ENCODE measurements around the gene MYL5.
A peak's percentile ranks its signal among the peaks of the same experiment; 100 is the strongest.

Gene MYL5

DNA sequence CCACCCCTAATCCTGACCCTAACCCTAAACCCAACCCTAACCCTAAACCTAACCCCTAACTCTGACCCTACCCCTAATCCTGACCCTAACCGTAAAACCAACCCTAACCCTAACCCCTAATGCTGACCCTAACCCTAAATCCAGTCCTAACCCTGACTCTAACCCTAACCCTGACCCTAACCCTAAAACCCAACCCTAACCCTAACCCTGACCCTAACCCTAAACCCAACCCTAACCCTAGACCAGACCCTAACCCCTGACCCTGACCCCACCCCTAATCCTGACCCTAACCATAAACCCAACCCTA, 30.6 kb downstream of the MYL5 start:
- POLR2A ChIA-PET: interaction anchor here (0.6 kb wide), 1 partner anchor 30 kb away, joined by 4 read pairs; the partner anchor contains the start of genes ATP5ME and MYL5

More for the DNA sequence above, 30.6 kb downstream of the MYL5 start:
- Histone ChIP-seq H3K4me1 (ENCODE audit: control insufficient read depth, insufficient read depth, low read length) (no peaks in the 10 kb centered on the region), H3K36me3 (ENCODE audit: control insufficient read depth in 2 of 2, insufficient read depth in 1 of 2, low read length in 2 of 2) (peaks cover 0 to 18% of the 10 kb centered on the region in 2 experiments; a peak in 1 of 3 replicates), H3K9me3 (ENCODE audit: control insufficient read depth, insufficient read depth, low read depth, low read length) (no peaks in the 10 kb centered on the region), H3K27ac (ENCODE audit: extremely low read depth, low read depth, low read length) (no peak overlapping the region), H3K4me3 (ENCODE audit: low read depth, low read length) (no peak overlapping the region)
- TF ChIP-seq ZNF157 (tag by site-specific recombination; IDR thresholded peaks at IDR 0.05) (no peak), ZNF664 (tag by site-specific recombination; IDR thresholded peaks at IDR 0.05) (no peak), ZNF433 (tag by site-specific recombination; IDR thresholded peaks at IDR 0.05; ENCODE audit: low read depth) (no peak), EGR2 (tag by site-specific recombination; IDR thresholded peaks at IDR 0.05; ENCODE audit: low read depth) (no peak), ZNF658 (tag by site-specific recombination; IDR thresholded peaks at IDR 0.05) (no peak)
- TF ChIP-seq, protein P1, sequence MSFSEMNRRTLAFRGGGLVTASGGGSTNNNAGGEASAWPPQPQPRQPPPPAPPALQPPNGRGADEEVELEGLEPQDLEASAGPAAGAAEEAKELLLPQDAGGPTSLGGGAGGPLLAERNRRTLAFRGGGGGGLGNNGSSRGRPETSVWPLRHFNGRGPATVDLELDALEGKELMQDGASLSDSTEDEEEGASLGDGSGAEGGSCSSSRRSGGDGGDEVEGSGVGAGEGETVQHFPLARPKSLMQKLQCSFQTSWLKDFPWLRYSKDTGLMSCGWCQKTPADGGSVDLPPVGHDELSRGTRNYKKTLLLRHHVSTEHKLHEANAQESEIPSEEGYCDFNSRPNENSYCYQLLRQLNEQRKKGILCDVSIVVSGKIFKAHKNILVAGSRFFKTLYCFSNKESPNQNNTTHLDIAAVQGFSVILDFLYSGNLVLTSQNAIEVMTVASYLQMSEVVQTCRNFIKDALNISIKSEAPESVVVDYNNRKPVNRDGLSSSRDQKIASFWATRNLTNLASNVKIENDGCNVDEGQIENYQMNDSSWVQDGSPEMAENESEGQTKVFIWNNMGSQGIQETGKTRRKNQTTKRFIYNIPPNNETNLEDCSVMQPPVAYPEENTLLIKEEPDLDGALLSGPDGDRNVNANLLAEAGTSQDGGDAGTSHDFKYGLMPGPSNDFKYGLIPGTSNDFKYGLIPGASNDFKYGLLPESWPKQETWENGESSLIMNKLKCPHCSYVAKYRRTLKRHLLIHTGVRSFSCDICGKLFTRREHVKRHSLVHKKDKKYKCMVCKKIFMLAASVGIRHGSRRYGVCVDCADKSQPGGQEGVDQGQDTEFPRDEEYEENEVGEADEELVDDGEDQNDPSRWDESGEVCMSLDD (tag by site-specific recombination; IDR thresholded peaks at IDR 0.05): 0 out of 2 replicates have a peak, but pooled peaks have one; percentile 50
- TF ChIP-seq, protein P2, sequence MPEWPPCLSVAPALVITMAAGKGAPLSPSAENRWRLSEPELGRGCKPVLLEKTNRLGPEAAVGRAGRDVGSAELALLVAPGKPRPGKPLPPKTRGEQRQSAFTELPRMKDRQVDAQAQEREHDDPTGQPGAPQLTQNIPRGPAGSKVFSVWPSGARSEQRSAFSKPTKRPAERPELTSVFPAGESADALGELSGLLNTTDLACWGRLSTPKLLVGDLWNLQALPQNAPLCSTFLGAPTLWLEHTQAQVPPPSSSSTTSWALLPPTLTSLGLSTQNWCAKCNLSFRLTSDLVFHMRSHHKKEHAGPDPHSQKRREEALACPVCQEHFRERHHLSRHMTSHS (tag by site-specific recombination; IDR thresholded peaks at IDR 0.05): no peak
- TF ChIP-seq, protein P3, sequence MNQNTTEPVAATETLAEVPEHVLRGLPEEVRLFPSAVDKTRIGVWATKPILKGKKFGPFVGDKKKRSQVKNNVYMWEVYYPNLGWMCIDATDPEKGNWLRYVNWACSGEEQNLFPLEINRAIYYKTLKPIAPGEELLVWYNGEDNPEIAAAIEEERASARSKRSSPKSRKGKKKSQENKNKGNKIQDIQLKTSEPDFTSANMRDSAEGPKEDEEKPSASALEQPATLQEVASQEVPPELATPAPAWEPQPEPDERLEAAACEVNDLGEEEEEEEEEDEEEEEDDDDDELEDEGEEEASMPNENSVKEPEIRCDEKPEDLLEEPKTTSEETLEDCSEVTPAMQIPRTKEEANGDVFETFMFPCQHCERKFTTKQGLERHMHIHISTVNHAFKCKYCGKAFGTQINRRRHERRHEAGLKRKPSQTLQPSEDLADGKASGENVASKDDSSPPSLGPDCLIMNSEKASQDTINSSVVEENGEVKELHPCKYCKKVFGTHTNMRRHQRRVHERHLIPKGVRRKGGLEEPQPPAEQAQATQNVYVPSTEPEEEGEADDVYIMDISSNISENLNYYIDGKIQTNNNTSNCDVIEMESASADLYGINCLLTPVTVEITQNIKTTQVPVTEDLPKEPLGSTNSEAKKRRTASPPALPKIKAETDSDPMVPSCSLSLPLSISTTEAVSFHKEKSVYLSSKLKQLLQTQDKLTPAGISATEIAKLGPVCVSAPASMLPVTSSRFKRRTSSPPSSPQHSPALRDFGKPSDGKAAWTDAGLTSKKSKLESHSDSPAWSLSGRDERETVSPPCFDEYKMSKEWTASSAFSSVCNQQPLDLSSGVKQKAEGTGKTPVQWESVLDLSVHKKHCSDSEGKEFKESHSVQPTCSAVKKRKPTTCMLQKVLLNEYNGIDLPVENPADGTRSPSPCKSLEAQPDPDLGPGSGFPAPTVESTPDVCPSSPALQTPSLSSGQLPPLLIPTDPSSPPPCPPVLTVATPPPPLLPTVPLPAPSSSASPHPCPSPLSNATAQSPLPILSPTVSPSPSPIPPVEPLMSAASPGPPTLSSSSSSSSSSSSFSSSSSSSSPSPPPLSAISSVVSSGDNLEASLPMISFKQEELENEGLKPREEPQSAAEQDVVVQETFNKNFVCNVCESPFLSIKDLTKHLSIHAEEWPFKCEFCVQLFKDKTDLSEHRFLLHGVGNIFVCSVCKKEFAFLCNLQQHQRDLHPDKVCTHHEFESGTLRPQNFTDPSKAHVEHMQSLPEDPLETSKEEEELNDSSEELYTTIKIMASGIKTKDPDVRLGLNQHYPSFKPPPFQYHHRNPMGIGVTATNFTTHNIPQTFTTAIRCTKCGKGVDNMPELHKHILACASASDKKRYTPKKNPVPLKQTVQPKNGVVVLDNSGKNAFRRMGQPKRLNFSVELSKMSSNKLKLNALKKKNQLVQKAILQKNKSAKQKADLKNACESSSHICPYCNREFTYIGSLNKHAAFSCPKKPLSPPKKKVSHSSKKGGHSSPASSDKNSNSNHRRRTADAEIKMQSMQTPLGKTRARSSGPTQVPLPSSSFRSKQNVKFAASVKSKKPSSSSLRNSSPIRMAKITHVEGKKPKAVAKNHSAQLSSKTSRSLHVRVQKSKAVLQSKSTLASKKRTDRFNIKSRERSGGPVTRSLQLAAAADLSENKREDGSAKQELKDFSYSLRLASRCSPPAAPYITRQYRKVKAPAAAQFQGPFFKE (tag by site-specific recombination; IDR thresholded peaks at IDR 0.05; ENCODE audit: borderline replicate concordance): no peak
- TF ChIP-seq, protein P4, sequence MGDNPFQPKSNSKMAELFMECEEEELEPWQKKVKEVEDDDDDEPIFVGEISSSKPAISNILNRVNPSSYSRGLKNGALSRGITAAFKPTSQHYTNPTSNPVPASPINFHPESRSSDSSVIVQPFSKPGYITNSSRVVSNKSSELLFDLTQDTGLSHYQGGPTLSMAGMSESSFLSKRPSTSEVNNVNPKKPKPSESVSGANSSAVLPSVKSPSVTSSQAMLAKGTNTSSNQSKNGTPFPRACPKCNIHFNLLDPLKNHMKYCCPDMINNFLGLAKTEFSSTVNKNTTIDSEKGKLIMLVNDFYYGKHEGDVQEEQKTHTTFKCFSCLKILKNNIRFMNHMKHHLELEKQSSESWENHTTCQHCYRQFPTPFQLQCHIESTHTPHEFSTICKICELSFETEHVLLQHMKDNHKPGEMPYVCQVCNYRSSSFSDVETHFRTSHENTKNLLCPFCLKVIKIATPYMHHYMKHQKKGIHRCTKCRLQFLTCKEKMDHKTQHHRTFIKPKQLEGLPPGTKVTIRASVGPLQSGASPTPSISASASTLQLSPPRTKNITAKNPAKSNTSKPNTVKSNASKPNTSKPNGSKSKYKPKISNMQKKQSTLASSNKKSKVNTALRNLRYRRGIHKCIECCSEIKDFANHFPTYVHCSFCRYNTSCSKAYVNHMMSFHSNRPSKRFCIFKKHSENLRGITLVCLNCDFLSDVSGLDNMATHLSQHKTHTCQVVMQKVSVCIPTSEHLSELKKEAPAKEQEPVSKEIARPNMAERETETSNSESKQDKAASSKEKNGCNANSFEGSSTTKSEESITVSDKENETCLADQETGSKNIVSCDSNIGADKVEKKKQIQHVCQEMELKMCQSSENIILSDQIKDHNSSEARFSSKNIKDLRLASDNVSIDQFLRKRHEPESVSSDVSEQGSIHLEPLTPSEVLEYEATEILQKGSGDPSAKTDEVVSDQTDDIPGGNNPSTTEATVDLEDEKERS (tag by site-specific recombination; IDR thresholded peaks at IDR 0.05): 0 out of 2 replicates have a peak, but pooled peaks have one; percentile 18
- CTCF ChIA-PET: no interaction called here

All from HEK293 (cell line).